DMS79 treated with DMSO at 0.1 percent for 48 hours (cell line): ENCODE measurements around the gene PPP4R1.
"Not testable (repeated sequence)": the region's sequence is repeated elsewhere in the genome, so short reads cannot be mapped to it uniquely, and the experiment has no call there.

ENCODE experiments used
- DNase-seq: peaks from one replicate; lab custom pipeline; 2025; lab: John Stamatoyannopoulos, UW

Gene PPP4R1

DNA sequence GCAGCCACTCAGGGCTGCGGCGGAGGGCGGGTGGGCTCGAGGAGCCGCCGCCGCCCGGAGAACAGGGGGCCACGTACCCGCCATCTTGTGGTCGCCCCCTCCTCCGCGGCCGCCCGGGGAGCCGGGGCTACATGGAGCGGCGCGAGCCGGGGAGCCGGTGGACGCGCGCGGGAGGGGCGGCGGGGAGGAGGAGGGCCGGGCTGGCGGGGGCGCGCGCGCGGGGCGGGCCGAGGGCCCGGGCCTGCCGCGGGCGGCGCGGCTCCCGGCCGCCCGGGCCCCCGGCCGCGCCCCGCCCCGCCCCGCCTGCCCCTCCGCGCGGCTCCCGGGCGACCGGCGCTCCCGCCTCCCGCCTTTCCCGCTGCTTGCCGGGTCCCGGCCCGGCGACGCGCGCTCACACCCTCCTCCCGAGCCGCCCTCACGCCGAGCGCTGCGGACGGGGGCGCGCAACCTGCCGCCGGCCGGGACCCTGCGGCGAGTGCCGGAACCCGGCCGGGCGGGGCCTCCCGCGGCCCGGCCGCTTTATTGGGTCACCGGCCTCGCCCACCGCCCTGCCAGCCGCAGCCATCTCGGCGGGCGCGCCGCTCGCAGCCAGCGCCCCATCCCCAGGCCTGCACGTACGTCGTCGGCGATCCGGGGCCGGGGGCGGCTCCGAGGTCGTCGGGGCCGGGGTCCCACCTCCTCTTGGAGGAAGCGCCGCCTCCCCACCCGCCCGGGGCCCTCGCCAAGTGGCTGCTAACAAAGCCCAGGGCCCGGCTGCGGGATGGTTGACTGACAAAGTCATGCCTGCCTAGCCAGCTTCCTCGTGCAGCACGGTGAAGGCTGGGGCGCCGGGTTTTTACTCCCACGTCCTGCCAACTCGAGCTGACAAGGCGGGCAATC, at the start of gene PPP4R1:
TSS of gene PPP4R1 (minus strand) at position 159 of the 879 bp plus-strand sequence. CDS start at position 84, 75 bp downstream.
- DNase-seq = peak; percentile 67

- DNase-seq = no peak
Observed at GRCh38 chr18:9663377-9663776, 49.0 kb upstream of the PPP4R1 start.

- no peak for DNase-seq
Observed at GRCh38 chr18:9661564-9661963, 47.2 kb upstream of the PPP4R1 start.

GRCh38 chr18:9659499-9660375, 45.4 kb upstream of the PPP4R1 start:
- DNase-seq = no peak

DNA sequence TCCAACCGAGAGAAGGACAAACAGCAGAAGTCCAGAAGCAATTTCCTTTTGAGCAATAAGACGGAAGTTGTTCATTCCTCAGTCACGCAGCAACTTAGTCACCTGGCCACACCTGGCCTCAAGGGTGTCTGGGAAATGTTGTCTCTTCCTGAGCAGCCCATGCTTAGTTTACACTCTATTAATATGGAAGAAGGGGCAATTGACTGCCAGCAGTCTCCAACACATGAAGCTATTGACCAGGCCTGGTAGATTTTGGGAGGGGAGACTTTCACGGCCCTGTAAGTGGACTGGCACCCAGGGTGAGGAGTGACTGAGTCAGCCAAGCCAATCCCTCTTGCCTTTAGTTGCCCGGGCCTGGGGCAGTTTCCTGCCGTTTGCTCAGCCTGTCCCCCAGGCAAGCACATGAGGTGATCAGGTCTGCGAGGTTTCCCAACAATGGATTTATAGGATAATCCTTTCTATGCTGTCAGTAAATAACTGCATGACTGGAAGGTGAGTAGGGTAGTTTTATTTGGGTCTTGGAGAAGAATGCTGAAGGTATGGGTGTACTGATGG, 43.8 kb upstream of the PPP4R1 start:
- no peak for DNase-seq

DNA sequence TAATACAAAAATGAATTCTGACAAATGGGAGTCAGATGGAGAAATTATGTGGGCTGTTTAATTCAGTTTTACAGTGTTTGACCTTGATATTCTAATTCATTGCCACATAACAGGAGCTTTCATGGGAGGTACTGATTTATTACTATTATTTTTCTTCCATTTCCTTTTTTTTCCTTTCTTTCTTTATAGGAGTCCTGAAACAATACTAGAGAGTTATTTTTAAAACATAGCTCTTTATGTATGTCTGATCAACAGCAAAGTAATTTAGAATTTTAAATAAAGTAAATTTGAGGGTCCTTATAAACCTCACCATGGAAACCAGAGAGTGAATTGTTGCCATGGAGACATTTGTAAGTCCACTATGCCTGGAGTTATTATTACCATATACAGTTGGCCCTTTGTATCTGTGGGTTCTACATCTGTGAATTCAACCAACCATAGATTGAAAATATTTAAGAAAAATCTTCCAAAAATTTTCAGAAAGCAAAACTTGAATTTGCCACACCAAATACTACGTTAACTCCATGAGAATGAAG, 40.9 kb upstream of the PPP4R1 start:
- no peak for DNase-seq

DNA sequence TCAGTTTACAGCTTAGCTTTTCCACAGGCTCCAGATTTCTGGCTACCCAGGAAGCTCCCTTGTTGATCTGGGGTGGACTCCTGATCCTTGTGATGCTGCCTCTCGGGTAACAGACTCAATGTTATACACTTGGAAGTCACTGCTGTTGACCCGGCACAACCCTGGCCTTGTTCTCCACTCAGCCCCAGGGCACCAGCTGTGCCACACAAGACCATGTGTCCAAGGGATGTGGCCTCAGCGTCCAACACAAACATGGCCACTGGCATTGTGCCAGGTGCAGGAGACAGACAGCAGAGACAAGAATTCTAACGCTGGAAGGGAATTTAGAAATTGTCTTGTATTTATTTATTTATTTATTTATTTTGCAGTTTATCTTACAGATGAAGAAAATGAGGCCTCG, 39.0 kb upstream of the PPP4R1 start:
- DNase-seq = no peak

- DNase-seq = no peak
Observed at GRCh38 chr18:9649164-9649540, 34.8 kb upstream of the PPP4R1 start.

- DNase-seq = no peak
Observed at GRCh38 chr18:9648431-9649163, 34.2 kb upstream of the PPP4R1 start.

GRCh38 chr18:9647496-9648323, 33.4 kb upstream of the PPP4R1 start:
- no peak for DNase-seq

DNA sequence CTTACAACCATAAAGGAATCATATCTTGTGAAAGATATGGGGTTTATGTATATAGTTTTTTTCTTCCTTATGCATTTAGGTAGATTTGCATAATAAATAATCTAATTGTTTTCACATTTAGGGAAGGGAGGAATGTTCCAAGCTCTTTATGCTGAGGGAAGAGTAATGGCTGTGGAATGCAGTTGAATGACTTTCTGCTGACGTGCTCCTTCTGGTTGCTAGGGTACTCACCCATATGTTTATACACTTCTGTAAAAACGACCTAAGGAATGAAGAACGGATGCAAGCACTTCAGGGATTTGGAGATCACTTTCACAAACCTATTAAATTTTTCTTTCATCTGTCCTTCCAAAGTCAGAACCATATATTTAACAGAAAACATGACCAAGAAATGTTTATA, 29.2 kb upstream of the PPP4R1 start:
- DNase-seq = no peak

- no peak for DNase-seq
Observed at GRCh38 chr18:9642799-9643462, 28.6 kb upstream of the PPP4R1 start.

DNA sequence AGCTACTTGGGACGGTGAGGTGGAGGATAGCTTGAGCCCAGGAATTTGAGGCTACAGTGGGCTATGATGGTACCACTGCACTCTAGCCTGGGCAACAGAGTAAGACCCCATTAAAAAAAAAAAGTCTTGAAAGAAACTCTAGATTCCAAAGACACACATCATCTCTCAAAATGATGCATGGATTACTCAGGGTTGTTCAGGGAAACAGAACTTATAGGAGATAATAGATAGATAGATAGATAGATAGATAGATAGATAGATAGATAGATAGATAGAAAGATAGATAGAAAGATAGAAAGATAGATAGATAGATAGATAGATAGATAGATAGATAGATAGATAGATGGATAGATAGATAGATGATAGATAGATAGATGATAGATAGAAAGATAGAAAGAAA, 26.7 kb upstream of the PPP4R1 start:
- not testable (repeated sequence) for DNase-seq

DNA sequence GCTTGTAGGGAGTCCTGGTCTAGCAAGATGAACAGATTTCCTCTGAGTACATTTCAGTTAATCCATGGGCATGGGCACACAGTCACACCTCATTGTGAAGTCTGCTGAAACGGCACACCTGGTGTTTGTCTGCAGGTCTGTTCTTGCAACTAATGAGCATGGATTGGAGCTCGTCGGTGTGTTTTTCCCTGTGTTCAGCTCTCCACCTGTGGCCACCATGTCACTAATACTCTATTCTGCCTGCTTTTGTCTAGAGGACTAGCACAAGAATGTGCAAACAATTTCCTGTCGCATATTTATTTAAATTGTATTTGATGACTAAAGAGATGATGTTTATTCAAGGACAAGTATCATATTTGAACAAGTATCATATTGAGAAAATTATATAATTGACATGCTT, 24.5 kb upstream of the PPP4R1 start:
- DNase-seq = no peak

DNA sequence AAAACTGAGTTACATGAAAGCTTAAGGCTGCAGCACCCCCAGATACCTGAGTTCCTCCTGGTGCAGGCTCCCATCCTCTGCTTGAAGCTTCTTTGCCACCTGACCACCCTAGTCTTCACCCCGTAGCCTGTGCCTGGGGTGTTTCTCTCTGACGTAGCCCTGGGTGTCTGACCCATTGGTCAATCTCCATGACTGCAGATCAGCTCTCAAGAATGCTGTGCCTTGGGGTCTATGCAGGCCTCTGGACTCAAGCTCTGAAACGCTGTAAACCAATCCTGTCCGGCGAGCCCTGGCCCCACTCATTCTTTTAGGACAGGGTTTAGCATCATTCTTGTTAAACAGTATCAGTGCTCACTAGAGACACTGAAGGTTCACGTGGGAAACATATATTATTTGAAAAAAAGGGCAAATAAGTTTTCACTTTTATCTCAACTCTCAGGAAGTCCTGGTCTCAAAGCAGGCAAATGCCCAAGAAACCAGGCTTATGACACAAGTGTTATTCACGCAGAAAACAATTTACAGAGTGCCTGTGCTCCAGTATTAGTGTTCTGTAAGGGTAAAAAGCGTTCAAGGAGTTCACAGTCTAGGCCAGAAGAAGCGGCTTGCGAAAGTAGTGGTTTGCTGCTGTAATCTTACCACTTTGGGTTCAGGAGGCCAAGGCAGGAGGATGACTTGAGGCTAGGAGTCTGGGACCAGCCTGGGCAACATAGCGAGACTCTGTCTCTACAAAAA, 22.8 kb upstream of the PPP4R1 start:
- DNase-seq = no peak

GRCh38 chr18:9634856-9635255, 20.5 kb upstream of the PPP4R1 start:
- DNase-seq = no peak

GRCh38 chr18:9631814-9632496, 17.6 kb upstream of the PPP4R1 start:
- DNase-seq = no peak

DNA sequence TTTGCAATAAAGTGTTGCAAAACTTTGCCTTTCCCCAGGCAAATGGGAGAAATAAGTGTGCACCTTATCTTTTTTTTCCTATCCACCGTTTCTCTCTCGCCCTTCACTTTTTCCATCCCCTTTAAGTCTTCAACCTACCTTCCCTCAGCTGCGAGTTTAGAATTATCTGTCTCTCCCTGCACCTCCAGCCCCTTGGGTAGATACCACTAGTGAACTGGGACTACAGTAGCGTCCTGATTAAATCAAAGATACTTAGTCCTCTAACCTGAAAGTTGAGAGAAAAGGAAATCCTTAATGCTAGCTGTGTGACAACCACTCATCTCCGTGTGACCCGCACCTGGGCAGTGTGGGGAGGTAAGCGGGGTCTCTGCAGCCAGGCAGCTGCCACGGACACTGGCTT, 16.1 kb upstream of the PPP4R1 start:
- no peak for DNase-seq

DNA sequence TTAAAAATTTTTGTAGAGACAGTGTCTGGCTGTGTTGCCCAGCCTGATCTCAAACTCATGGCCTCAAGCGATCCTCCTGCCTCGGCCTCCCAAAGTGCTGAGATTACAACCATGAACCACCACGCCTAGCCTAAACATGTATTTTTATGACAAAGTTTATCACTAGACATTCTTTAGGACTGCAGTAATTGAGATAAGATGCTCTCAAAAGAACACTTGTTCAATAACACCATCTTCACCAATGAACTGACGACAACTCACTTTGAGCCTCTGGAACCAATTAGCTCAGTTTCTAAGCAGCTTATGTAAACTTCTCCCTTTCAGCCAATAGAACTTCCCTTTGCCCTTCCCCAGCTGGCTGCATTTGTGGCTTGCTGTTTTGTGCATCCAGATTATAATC, 15.3 kb upstream of the PPP4R1 start:
- DNase-seq = no peak
